Measurements from ENCODE around the gene LIPG. TPM values are rescaled to one million over a fixed set of nuclear protein-coding genes. Genes with fewer than 3 reads are reported as not detected.

LIPG gene
- polyA plus RNA-seq, 1 donor from 2014 or later = 0.85 TPM

DNA sequence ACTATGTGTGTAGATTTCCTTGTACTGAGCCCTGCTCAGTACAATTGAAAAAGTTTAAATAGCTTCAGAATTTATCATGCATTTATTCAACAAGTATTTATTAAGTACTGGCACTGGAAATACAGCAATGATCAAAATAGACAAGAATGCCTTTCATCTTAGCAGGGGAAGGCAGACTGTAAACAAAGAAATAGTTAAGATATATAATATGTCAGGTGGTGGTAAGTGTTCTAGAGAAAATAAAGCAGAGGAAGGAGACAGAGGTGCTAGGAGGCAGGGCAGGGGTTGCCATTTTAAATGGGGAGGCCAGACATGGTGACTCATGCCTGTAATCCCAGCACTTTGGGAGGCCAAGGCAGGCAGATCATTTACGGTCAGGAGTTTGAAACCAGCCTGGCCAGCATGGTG, 13.6 kb upstream of the LIPG start:
- no peaks in the 10 kb centered on the region for H3F3A ChIP-seq (ENCODE audit: insufficient read depth, low read length, poor library complexity, severe bottlenecking)
- H3K9ac ChIP-seq (ENCODE audit: low read length) = no peak overlapping the region
- H3K4me2 ChIP-seq (ENCODE audit: low read length) = no peak overlapping the region
- no peaks in the 10 kb centered on the region for H3K27me3 ChIP-seq (ENCODE audit: insufficient read depth, low read depth, low read length)
- H3K9me2 ChIP-seq (ENCODE audit: insufficient read depth, low read length) = no peaks in the 10 kb centered on the region
- no peak overlapping the region for H3K4me3 ChIP-seq (ENCODE audit: low read length)
- no peak overlapping the region for H2AFZ ChIP-seq (ENCODE audit: low read depth, low read length)
- H3K79me2 ChIP-seq (replicated peaks; ENCODE audit: insufficient read depth, low read length) = no peaks in the 10 kb centered on the region
- H4K20me1 ChIP-seq (ENCODE audit: insufficient read depth) = no peaks in the 10 kb centered on the region
- H3K36me3 ChIP-seq (ENCODE audit: insufficient read depth, low read length) = no peaks in the 10 kb centered on the region
- no peak overlapping the region for H3K27ac ChIP-seq (ENCODE audit: low read length)
- TF ChIP-seq EZH2 (IDR thresholded peaks at IDR 0.05; ENCODE audit: borderline replicate concordance, insufficient read depth, low read length, poor library complexity, severe bottlenecking) (no peak), MXI1 (conservative IDR thresholded peaks at IDR 0.05; ENCODE audit: poor library complexity, severe bottlenecking) (no peak), RAD21 (conservative IDR thresholded peaks at IDR 0.05) (no peak), EP300 (conservative IDR thresholded peaks at IDR 0.05; ENCODE audit: poor library complexity, severe bottlenecking) (no peak), SMC3 (conservative IDR thresholded peaks at IDR 0.05; ENCODE audit: poor library complexity) (no peak), POLR2AphosphoS5 (IDR thresholded peaks at IDR 0.05) (no peak), TAF1 (IDR thresholded peaks at IDR 0.05; ENCODE audit: low read depth) (no peak)
- TF ChIP-seq, protein P1, sequence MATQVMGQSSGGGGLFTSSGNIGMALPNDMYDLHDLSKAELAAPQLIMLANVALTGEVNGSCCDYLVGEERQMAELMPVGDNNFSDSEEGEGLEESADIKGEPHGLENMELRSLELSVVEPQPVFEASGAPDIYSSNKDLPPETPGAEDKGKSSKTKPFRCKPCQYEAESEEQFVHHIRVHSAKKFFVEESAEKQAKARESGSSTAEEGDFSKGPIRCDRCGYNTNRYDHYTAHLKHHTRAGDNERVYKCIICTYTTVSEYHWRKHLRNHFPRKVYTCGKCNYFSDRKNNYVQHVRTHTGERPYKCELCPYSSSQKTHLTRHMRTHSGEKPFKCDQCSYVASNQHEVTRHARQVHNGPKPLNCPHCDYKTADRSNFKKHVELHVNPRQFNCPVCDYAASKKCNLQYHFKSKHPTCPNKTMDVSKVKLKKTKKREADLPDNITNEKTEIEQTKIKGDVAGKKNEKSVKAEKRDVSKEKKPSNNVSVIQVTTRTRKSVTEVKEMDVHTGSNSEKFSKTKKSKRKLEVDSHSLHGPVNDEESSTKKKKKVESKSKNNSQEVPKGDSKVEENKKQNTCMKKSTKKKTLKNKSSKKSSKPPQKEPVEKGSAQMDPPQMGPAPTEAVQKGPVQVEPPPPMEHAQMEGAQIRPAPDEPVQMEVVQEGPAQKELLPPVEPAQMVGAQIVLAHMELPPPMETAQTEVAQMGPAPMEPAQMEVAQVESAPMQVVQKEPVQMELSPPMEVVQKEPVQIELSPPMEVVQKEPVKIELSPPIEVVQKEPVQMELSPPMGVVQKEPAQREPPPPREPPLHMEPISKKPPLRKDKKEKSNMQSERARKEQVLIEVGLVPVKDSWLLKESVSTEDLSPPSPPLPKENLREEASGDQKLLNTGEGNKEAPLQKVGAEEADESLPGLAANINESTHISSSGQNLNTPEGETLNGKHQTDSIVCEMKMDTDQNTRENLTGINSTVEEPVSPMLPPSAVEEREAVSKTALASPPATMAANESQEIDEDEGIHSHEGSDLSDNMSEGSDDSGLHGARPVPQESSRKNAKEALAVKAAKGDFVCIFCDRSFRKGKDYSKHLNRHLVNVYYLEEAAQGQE (IDR thresholded peaks at IDR 0.05; ENCODE audit: borderline replicate concordance) = no peak
- TF ChIP-seq, protein P2, sequence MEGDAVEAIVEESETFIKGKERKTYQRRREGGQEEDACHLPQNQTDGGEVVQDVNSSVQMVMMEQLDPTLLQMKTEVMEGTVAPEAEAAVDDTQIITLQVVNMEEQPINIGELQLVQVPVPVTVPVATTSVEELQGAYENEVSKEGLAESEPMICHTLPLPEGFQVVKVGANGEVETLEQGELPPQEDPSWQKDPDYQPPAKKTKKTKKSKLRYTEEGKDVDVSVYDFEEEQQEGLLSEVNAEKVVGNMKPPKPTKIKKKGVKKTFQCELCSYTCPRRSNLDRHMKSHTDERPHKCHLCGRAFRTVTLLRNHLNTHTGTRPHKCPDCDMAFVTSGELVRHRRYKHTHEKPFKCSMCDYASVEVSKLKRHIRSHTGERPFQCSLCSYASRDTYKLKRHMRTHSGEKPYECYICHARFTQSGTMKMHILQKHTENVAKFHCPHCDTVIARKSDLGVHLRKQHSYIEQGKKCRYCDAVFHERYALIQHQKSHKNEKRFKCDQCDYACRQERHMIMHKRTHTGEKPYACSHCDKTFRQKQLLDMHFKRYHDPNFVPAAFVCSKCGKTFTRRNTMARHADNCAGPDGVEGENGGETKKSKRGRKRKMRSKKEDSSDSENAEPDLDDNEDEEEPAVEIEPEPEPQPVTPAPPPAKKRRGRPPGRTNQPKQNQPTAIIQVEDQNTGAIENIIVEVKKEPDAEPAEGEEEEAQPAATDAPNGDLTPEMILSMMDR (IDR thresholded peaks at IDR 0.05; ENCODE audit: poor library complexity, severe bottlenecking) = no peak
- no peaks in the 10 kb centered on the region for H3K9me3 ChIP-seq (ENCODE audit: low read length)

DNA sequence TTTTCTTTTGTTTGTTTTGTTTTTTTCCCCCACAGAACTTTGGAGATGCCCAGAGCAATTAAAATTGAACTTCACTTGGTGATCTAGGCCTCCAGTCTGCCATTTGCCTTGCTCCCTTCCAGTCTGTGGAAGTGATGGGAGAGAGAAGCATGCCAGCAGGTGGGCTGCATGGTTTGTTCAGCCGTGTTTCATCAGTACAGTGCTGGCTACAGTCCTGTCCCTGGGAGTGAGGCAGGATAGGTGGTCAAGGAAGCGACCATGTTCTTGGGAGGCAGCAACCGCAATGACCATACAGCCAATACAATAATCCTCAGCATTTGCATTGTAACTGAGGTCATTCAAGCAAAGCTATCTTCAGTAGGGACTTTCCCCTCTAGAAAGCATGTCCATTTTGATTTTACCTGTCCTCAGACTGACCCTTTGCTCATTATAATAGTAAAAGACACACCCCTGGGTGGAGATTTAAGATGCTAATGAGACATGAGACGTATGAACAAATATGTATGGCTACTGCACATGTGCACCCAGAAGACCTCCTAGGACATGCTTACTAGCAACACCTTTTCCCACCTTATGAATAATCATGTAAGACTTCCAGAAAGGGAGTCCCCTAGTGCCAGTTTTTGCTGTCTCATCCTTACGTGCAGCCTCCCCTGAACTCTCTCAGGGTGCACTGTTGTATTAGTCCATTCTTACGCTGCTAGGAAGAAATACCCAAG, 11.1 kb upstream of the LIPG start:
- H3K9me3 ChIP-seq (ENCODE audit: low read length) = no peaks in the 10 kb centered on the region
- no peak overlapping the region for H3K9ac ChIP-seq (ENCODE audit: low read length)
- TF ChIP-seq, protein P1 (IDR thresholded peaks at IDR 0.05; ENCODE audit: borderline replicate concordance) = no peak
- no peak for TF ChIP-seq RAD21 (conservative IDR thresholded peaks at IDR 0.05)
- TF ChIP-seq SMC3 (conservative IDR thresholded peaks at IDR 0.05; ENCODE audit: poor library complexity) = no peak
- no peak for TF ChIP-seq EP300 (conservative IDR thresholded peaks at IDR 0.05; ENCODE audit: poor library complexity, severe bottlenecking)
- no peak for TF ChIP-seq POLR2AphosphoS5 (IDR thresholded peaks at IDR 0.05)
- no peak overlapping the region for H3K4me3 ChIP-seq (ENCODE audit: low read length)
- H3K4me2 ChIP-seq (ENCODE audit: low read length) = no peak overlapping the region
- no peak overlapping the region for H2AFZ ChIP-seq (ENCODE audit: low read depth, low read length)
- H3K79me2 ChIP-seq (replicated peaks; ENCODE audit: insufficient read depth, low read length) = no peaks in the 10 kb centered on the region
- no peaks in the 10 kb centered on the region for H3K36me3 ChIP-seq (ENCODE audit: insufficient read depth, low read length)
- no peaks in the 10 kb centered on the region for H3K27me3 ChIP-seq (ENCODE audit: insufficient read depth, low read depth, low read length)
- H3K27ac ChIP-seq (ENCODE audit: low read length) = no peak overlapping the region
- no peaks in the 10 kb centered on the region for H3K9me2 ChIP-seq (ENCODE audit: insufficient read depth, low read length)
- no peaks in the 10 kb centered on the region for H4K20me1 ChIP-seq (ENCODE audit: insufficient read depth)
- no peaks in the 10 kb centered on the region for H3F3A ChIP-seq (ENCODE audit: insufficient read depth, low read length, poor library complexity, severe bottlenecking)
